ENCODE measurements around the gene TBCK.

Gene TBCK

DNA sequence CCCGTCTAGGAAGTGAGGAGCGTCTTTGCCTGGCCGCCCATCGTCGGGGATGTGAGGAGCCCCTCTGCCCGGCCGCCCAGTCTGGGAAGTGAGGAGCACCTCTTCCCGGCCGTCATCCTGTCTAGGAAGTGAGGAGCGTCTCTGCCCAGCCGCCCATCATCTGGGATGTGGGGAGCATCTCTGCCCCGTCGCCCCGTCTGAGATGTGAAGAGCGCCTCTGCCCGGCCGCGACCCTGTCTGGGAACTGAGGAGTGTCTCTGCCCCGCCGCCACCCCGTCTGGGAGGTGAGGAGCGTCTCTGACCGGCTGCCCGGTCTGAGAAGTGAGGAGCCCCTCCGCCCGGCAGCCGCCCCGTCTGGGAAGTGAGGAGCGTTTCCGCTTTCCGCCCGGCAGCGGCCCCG lies 5.2 kb upstream of the TBCK start:
- DNase-seq: peak in 1 of 5 donors; percentile 5

DNA sequence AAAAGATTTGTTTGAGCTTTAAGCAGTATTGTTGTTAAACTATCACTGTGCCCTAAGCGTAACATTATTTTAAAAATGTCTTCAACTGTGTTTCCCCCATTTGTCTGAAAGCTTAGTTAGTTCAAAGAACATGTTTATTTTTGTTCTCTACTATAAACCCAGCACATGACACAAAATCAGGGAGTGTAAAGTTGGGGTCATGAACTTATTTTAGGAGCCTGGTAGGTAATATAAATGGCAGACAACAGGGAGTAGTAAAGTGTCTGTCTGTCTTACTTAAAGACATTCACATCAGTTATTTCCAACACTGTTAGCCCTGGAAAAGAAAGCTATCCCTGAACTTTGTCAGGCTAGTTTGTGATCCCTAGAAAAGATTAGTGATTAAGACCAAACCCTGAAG lies 4.2 kb upstream of the TBCK start:
- DNase-seq: no peak

DNA sequence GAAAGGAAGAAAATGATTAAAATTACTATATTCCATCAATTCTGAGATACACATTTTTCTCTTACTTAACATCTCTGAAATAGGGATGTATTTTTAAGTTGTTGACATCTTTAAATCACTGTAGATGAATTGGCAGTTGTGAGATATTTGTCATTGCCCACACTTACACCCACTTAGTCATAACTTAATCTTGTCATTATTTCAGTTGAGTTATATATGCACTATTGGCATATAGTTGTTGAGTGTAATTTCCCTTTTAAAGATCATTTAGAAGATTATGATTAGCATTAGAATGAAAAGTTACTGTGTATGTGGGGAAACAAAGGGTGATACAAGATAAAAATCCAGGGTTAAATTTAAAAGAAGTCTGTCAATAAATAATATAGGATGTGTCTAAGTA lies 2.5 kb upstream of the TBCK start:
- peak in 1 of 5 donors; percentile 16 for DNase-seq

DNA sequence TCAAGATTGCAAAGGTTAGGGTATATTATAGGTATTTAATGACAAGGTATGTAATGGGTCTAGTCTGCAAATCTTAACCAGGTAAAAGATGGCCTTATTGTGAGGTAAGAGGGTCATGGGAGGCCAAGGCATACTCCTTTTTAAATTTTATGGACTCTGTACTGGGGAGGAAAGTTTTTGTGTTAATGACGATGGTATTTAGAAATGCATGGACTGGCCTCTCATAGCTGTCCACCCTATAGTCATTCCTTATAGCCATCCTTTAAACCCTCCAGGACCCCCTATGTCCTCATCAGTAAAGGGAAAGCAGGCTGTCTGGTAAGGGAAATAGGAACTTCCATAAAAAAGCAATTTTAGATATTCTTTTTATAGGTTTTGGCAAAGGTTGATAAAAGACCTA lies 1.8 kb upstream of the TBCK start:
- no peak for DNase-seq

DNA sequence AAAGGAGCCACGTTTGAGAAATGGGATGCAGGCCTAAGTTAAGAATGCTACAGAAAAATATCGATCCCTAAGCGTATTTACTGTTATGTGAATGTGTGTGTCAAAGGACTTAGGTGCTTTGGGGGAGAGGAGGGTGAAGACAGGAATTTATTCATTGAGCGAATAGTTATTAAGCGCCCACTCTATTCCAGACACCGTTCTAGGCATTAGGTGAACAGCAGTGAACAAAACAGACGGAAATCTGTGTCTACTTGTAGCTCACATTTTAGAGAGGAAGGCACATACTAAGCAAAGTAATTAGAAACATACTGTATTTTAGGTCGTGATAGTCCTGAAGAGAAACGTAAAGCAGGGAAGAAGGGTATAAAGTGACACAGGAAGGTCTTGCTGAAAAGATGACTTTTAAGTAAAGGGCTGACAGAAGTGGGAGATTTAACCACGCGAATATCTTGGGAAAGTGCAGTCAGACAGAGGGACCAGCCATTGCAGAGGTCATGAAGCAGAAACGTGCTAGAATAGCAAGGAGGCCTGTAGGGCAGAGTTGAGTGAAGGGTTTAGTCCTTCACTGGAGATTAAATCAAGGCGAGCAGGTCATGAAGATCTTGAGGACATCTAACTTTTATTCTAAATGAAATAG lies 882 bp upstream of the TBCK start:
- peak in 1 of 5 donors; percentile 14 for DNase-seq

DNA sequence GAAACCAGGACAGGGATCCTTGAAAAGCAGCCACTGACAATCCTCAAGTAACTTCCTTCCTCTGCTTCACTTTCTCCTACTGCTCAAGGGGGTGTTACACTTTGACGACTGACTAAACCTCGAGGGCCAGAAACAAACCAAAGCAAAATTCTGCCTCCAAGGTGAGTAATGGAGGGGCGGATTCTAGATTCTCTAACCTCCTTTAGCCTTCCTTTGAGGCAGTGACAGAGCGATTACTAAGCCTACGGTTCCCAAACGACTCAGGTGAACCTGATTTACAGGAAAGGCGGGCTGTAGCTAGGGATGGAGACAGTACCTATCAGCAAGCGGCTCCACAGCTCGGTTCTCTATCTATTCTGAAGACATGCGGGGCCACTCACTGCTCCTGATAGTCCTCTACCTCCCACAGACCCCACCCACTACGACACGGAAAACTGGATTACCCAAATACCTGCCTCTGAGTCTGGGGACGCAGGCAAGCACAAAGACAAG lies 487 bp downstream of the TBCK start:
- peak in 3 of 5 donors; percentile 2 to 33 (median 13) for DNase-seq

DNA sequence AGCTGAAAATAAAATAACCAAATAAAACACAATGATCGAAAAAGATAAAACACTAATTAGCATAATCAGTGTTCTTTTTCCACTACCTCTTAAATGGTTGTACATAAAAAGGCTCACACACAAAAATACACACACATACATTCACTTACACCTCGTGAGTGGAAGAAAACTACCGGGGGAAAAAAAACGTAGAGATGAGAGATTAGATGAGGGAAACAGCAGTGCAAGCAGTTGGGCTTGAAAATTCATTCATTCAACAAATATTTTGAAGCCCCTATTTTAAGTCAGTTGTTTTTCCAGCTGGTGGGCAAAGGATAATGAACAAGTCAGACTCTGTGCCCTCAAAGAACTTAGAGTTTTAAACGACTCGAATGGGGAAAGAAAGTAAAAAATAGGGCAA lies 1.0 kb downstream of the TBCK start:
- DNase-seq: no peak

DNA sequence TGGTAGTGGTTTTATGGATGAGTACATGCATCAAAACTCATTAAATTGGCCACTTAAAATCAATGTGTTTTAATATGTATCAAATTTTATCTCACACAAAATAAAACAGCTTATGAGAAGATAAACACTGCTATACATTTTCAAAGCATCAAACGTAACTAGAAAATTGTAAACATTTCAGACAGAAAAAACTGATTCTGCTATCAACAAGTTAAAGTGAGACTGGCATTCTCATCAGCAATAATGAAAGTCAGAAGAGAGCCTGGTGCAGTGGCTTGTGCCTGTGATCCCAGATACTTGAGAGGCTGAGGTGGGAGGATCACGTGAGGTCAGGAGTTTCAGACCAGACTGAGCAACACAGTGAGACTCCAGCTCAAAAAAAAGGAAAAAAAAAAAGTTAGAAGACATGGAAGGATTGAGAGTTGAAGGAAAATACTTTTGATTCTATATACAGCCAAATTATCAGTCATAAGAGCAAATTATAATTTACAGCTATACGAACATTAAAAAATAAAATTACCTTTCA lies 2.9 kb downstream of the TBCK start:
- DNase-seq: no peak

DNA sequence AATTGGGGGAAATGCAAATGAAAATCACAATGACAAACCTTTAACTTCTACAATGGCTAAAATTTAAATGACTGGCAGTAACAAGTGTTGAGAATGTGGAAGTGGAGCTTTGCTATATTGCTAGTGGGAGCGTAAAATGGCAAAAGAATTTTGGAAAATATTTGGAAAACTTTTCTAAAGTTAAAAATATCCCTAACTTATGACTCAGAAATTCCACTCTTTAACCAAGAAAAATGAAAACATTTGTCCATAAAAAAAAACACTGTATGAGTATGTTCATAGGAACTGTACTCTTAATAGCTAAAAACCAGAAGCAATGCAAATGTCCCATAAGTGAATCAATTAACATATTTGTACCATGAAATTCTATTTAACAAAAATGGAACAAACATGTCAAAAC lies 3.6 kb downstream of the TBCK start:
- DNase-seq: no peak

DNA sequence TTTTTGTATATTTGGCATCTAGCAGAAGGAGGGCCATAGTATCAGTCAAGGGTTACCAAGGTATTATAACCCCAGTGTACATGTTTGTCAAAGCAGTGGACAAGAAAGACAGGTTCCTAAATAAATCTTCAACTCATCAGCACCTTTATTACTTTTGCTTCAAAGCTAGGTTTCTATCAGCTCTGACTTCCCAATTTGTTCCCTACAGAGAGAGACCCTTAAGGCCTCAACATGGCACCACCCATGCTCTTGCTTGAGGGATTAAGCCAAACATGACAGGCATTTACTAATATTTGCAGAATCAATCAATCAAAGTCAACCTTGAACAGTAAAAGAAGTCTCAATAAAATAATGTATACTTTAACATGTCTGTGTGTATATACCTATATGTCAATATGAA lies 9.4 kb downstream of the TBCK start:
- no peak for DNase-seq

DNA sequence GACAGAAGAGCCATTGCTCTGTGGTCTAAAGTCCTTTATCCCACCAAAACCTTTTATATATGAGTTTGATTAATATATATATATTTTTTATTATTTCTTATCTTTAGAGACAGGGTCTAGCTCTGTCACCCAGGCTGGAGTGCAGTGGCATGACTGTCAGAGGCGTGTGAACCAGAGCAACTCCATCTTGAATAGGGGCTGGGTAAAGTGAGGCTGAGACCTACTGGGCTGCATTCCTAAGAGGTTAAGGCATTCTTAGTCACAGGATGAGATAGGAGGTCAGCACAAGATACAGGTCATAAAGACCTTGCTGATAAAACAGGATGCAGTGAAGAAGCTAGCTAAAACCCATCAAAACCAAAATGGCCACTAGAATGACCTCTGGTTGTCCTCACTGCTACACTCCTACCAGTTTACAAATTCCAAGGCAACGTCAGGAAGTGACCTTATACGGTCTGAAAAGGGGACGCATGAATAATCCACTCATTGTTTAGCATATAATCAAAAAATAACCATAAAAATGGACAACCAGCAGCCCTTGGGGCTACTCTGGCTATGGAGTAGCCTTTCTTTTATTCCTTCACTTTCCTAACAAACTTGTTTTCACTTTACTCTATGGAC lies 10.5 kb downstream of the TBCK start:
- DNase-seq: no peak

DNA sequence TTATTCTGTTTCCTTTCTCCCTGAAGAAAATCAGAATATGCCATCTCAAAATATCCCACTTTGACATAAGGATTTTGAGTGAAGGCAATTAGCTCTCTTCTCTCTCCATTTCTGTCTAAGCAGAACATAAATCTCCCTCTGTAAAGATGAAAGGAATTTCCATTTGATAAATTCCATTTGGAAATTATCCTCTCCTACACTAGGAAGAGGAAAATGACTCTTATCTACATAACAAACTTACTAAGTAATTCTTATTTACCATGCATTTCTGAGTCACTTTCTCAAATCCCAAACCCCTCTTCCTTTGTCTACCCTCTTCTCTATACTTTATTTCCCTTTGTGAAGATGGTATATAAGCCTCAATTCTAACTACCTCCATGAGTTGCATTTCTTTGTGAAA lies 11.4 kb downstream of the TBCK start:
- DNase-seq: no peak

DNA sequence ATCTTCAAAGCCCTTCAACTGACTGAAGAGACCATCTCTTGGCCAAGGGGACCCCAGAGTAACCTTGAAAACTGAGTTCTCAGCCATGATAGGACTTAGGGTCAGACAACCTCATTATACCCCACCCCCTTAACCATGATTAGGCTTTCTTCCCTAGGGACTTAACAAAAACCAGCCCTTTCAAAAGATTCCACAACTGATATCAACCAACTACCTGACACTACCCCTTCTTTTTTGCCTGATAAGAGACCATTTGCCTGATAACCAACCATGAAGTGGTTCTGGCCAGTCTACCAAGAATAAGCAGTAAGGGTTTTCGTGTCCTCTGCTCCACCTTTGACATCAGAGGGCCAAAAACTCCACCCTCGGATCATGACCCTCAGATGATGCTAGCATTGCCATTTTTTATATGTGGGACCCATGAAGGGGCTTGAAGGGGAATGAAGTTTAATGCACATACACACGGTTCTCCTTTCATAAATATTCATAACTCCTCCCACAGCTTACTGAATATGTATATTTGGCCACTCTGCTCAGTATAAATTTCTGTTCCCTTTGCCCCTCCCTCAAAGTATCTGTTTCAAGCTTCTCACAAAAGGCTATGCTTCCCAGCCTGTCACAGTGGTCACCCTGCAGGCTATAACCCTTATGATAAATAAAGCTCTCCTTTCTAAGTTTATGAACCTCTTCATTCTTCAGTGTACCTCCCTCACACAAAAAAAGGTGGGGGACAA lies 12.3 kb downstream of the TBCK start:
- DNase-seq: no peak

DNA sequence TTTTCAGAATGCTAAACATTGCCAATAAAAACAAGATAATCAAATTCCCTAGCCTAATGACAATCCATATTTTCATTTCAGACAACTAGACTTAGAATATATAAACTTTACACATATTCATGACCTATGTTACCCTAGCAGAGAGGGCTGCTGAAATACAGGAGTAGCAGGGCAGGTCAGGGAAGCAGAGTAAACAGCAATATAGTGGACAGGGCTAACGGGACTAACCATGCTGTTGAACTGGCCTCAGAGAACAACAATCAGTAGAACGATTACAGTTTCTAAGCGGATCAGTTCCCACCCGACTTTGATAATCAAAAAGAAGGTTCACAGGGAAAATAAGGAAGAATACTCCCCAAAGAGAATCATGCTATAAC lies 14.0 kb downstream of the TBCK start:
- no peak for DNase-seq

DNA sequence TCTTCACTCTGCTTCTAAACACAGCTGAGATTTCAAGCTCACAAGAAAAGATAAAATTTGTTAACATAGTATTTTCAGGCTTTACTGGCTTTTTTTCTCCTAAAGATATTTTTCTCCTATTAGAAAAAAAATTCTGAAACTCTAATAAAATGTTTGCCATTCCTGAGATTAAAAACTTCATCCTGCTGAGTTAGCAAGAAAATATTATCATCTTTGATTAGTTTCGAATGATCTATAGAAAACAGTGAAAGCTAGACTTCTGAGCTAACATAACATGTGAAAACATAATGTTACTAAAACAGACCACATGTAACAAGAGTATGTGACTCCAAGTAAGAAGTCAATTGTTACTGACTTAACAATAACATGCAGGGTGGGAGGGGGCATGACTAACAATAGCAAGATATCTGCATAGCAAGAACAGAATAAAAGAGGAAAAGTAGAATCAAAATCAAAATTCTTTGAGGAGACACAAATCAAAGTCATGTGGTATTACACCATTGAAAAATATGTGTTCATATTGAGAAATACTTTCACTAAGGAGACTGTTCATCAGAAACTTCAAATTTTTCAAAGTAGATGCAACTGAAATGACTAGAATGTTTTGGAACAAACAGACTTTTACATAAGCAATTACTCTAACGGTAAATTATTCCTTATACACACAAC lies 14.5 kb downstream of the TBCK start:
- DNase-seq: no peak

DNA sequence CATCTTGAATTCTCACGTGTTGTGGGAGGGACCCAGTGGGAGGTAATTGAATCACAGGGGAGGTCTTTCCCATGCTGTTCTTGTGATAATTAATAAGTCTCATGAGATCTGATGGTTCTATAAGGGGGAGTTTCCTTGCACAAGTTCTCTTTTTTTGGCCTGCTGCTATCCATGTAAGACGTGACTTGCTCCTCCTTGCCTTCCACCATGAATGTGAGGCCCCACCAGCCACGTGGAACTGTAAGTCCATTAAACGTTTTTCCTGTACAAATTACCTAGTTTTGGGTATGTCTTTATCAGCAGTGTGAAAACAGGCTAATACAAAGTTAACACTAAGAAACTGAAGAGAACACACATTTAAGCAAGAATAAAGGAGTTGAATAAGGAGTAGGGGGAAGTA lies 16.0 kb downstream of the TBCK start:
- no peak for DNase-seq

DNA sequence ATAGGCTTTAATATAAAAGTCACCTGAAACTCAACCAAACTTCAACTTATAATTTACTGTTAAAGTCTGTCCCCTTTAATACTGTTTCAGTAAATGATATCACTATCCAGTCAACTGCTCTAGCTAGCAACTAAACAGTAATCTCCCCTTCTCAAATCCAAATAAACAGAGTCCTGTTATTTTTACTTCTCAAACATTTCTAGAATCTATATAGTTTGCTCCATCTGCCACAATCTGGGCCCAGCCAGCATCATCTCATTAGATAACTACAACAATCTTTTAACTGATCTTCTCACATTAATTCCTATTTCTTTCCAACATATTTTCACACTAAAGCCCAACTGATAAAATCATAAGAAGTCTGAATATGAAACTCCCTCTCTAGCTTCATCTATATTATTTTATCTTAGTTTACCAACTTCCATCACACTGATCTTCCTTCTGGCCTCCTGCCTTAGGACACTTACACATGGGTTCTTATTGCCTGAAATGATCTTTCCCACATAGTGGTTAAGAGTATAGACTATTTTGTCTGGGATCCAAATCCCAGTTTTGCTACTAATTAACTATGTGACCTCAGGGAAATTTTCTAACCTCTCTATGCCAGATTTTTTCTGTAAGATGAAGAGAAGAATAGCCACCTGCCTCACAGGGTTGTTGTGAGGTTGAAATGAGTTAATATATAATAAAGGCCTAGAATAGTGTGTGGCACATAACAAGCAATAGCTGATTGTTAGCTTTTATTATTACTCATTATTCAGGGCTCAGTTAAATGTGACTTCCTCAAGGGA lies 18.6 kb downstream of the TBCK start:
- no peak for DNase-seq

DNA sequence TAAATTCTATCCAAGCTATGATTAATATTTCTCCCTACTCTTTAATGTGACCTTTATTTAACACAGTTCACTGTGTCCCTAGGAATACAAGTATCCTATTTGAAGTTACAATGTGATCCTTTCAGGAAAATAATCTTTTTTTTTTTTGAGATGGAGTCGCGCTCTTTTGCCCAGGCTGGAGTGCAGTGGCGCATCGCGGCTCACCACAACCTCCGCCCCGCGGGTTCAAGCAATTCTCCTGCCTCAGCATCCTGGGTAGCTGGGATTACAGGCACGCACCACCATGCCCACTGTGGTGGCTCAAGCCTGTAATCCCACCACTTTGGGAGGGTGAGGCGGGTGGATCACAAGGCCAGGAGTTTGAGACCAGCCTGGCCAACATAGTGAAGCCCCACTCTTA lies 21.9 kb downstream of the TBCK start:
- no peak for DNase-seq

DNA sequence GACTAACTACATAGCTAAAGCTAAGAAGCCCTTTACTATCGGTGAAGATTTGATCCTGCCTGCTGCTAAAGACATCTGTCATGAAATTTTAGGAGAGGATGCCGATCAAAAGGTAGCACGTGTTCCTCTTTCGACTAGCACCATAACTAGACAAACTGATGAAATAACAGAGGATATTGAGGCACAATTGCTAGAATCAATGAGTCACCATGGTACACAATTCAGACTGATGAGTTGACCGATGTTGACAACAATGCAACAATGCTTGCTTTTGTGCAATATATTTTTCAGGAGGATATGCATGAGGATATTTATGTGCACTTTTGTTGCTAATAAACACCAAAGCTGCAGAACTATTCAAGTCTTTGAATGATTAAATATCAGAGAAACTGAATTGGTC lies 24.3 kb downstream of the TBCK start:
- DNase-seq: no peak

DNA sequence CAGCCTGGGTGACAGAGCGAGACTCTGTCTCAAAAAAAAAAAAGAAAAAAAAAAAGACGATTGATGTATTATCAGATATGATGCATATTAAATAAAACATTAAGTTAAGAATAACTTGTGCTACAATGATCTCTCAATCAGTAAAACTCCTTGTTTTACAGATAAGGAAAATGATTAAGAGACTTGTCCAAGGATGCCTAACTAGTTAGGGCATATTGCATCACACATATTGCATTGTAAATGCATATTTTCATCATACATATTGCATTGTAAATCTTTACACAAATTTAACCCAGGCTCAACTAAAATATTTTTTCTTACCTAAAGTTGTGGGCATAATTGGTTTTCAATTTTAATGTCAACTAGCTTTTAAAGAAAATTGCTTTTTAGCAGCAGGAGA lies 26.3 kb downstream of the TBCK start:
- DNase-seq: no peak

DNA sequence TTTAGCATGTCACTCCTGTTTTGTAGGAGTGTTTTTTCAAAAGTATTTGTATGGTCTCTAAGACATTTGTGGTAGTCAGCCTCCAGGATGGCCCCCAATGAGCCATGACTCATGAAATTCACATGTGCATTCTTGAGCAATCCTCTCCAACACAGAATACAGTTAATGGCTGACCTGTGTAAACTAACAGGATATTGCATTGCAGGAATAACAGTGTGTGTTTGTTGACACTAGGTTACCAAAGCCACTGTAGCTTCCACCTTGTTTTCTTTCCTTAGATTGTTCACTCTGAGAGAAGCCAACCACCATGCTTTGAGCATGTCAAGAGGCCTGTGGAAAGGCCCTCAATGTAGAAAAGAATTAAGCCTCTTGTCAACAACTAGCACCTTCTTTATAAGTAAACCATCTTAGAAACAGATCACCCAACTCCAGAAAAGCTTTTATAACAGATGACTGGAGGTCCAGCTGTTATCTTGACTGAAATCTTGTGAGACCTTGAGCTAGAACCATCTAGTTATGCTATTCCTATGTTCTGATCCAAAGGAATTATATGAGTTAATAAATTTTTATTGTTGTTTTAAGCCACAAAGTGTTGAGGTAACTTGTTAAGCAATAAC lies 28.5 kb downstream of the TBCK start:
- DNase-seq: no peak

DNA sequence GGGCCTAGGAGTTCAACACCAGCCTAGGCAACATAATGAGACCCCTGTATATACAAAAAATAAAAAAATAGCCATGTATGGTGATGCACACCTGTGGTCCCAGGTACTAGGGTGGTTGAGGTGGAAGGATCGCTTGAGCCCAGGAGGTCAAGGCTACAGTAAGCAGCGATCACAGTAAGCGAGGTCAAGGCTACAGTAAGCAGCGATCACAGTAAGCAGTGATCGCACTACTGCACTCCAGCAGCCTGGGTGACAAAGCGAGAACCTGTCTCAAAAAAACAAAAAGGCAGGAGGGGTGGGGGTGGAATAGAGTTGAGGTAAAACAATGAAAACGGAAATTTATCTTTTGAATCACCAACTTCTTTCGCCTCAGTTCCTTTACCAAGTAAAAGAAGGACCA lies 29.4 kb downstream of the TBCK start:
- no peak for DNase-seq

Measured in T-helper 1 cell (primary cell).